Measurements from ENCODE around the gene LAMC3. TPM values are rescaled to one million over a fixed set of nuclear protein-coding genes. Genes with fewer than 3 reads are reported as not detected.

Gene LAMC3
- total RNA-seq, 1 donor from 2014 or later, result 0.29 TPM

DNA sequence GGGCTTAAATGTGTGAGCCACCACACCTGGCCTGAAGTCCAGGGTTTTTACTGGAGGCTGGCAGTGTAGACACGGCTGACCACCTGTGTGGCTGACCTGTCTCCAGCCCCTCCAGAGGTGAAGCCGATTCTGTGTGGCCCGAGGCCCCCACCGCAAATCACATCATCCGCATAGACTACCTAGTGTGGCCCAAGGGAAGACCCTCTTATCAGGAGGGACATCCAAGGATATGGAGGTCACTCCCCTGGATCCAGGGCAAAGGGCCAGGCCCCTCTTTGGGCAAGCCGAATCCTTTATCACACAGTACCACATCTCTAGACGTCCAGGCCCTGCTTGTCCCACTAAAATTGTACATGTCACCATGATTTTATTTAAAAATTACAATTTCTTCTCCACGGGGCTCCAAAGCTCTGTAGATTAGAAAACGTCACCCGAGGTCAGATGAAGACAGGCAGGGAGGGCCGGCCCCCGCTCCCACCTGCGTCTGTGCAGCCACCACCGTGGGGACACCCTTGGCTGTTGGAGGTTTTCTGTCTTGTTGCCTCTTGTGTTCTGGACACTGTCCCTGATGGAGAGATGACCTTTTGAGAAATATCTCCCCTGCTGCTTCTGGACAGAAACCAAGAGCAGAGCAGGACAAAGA lies 20.1 kb downstream of the LAMC3 start:
- TF ChIP-seq, protein P1, sequence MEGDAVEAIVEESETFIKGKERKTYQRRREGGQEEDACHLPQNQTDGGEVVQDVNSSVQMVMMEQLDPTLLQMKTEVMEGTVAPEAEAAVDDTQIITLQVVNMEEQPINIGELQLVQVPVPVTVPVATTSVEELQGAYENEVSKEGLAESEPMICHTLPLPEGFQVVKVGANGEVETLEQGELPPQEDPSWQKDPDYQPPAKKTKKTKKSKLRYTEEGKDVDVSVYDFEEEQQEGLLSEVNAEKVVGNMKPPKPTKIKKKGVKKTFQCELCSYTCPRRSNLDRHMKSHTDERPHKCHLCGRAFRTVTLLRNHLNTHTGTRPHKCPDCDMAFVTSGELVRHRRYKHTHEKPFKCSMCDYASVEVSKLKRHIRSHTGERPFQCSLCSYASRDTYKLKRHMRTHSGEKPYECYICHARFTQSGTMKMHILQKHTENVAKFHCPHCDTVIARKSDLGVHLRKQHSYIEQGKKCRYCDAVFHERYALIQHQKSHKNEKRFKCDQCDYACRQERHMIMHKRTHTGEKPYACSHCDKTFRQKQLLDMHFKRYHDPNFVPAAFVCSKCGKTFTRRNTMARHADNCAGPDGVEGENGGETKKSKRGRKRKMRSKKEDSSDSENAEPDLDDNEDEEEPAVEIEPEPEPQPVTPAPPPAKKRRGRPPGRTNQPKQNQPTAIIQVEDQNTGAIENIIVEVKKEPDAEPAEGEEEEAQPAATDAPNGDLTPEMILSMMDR (conservative IDR thresholded peaks at IDR 0.05; ENCODE audit: low read depth, low read length), result no peak
- DNase-seq (ENCODE audit: low read depth), result no peak

DNA sequence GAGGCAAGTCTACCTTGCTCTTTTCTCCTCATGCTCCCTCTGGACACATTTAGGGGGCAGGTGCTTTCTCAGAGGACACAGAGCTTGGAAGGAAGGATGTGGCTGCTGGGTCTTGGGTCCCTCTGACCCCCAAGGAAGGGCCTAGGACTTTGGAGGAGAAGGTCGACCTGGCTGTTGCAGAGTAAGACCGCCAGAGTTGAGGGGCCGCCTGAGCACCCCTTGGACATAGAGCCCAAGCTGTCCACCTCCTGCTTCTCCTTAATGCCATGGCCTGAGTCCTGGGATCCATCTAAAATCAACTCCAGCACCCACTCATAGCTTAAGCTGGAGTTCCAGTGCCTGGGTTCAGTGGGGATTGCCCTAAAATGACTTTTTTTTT lies 20.6 kb downstream of the LAMC3 start:
- TF ChIP-seq, protein P1 (conservative IDR thresholded peaks at IDR 0.05; ENCODE audit: low read depth, low read length), result no peak
- no peak overlapping the region for H3K4me3 ChIP-seq (ENCODE audit: low read depth, low read length)
- no peak for DNase-seq (ENCODE audit: low read depth)

More for the DNA sequence above, 20.1 kb downstream of the LAMC3 start:
- H3K4me3 ChIP-seq (ENCODE audit: low read depth, low read length), result no peak overlapping the region

DNA sequence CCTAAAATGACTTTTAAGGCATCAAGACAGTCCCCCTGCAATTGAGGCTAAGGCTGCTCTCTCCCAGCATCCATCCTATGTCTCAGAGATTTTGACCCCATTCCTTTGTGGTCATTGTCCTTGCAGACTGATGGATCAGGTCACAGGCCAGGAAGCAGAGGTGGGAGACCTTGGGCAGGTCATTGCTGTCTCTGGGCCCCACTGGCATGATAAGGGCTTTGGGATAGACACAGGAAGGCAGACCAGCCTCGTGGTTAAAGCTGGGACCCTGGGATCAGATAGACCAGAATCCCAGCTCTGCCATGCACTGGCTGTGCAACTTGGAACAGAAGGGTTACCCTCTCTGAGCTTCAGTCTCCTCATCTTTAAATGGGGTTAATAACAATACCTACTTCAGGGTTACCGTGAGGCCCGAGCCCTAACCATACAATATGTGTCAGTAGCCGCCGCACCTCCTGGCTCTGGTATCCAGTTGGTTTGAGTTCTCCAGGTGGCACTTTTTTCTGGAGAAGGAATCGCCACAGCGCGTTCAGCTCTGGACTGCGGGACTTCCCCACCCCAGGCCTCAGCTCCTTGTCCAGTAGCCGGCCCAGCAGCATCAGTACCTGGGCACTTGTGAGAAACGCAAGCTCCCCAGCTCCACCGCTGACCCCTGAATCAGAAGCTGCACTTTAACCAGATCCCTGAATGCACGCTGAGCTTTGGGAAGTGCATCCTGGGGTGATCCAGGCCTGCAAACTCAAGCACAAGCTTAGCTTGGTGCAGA lies 21.4 kb downstream of the LAMC3 start:
- no peak overlapping the region for H3K4me3 ChIP-seq (ENCODE audit: low read depth, low read length)
- DNase-seq (ENCODE audit: low read depth), result no peak
- TF ChIP-seq, protein P1 (conservative IDR thresholded peaks at IDR 0.05; ENCODE audit: low read depth, low read length), result no peak

DNA sequence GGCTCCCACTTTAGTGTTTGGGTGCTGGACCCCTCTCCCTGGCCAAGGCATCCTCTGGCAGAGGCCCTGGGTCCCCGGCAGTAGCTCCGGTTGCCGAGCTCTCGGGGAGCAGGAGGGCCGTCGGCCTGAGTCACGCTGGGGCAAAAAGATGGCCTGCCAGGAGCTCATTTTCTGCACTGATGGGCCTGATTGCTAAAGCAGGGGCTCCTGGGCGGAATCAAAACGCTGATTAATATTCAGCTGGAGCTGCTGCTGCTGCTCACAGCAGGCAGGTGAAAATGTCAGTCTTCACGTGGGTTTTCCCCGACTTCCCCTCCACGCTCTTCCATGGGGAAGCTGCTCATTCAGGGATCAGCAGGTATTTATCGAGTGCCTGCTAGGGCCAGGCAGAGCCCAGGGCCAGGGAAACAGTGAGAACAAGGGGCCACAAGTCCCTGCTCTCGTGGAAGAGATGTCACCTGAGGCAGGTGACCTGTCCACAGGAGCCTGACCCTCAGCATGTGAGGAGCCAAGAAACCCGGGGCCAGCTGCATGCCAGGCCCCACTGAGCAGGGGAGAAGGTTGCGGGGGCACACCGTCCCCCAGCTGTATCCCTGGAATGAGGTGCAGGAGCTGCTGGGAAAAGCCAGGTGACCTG lies 22.1 kb downstream of the LAMC3 start:
- TF ChIP-seq, protein P1 (conservative IDR thresholded peaks at IDR 0.05; ENCODE audit: low read depth, low read length), result no peak
- H3K4me3 ChIP-seq (ENCODE audit: low read depth, low read length), result no peak overlapping the region
- DNase-seq (ENCODE audit: low read depth), result no peak

DNA sequence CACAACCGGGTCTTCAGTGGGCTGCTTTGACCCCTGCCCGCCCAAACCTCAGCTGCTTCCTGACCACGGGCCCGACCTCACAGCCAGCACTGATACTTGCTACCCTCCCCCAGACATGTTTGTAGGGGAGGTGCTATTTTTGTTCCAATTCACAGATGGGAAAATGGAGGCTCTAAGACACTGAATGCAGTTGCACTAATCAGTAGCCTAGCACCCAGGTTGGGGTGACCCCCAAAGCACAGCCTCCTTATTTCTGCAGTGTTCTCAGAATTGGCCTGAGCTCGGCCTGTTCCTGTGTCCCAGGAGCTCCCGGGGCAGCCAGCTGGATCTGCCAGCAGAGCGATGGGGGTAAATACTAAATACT lies 22.6 kb downstream of the LAMC3 start:
- no peak for DNase-seq (ENCODE audit: low read depth)
- no peak overlapping the region for H3K4me3 ChIP-seq (ENCODE audit: low read depth, low read length)
- TF ChIP-seq, protein P1 (conservative IDR thresholded peaks at IDR 0.05; ENCODE audit: low read depth, low read length), result no peak

DNA sequence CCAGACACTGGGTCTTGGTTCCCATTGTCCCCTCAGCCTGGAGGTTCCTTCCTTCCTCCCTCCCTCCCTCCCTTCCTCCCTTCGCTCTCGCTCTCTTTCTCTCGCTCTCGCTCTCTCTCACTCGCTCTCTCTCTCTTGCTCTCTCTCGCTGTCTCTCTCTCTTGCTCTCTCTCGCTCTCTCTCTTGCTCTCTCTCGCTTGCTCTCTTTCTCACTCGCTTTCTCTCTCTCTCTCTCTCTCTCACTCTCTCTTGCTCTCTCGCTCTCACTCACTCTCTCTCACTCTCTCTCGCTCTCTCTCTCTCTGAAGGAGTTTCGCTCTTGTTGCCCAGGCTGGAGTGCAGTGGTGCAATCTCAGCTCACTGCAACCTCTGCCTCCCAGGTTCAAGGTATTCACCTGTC lies 23.4 kb downstream of the LAMC3 start:
- no peak for DNase-seq (ENCODE audit: low read depth)
- no peak overlapping the region for H3K4me3 ChIP-seq (ENCODE audit: low read depth, low read length)
- TF ChIP-seq, protein P1 (conservative IDR thresholded peaks at IDR 0.05; ENCODE audit: low read depth, low read length), result no peak

All from epithelial cell of proximal tubule (primary cell).